Activated T-helper 1 cell treated with Interleukin-2 at 50 U/mL for 16 hours (primary cell): ENCODE results near the gene ZNF284.

ENCODE experiments used
- DNase-seq: peaks from one replicate; pipeline ENCODE4 v3.0.0-alpha.2; 2020; ENCODE audit warnings: low read depth

ZNF284 gene

GRCh38 chr19:44071824-44072542 lies at the start of gene ZNF284:
Gene ZNF284, plus strand, starts transcription at chr19:44072159. Its CDS starts 4,231 bp downstream, at chr19:44076390.
- DNase-seq = peak; percentile 72

- DNase-seq = no peak
Measured at GRCh38 chr19:44024900-44025216, 47.1 kb upstream of the ZNF284 start.

GRCh38 chr19:44025217-44025936 lies 46.6 kb upstream of the ZNF284 start, which contains the start of gene ZNF222:
Gene ZNF222, plus strand, starts transcription at chr19:44025379. Its CDS starts 58 bp downstream, at chr19:44025437.
- DNase-seq = peak; percentile 59

GRCh38 chr19:44026622-44027021 lies 45.3 kb upstream of the ZNF284 start:
- DNase-seq = no peak

- DNase-seq = no peak
Measured at GRCh38 chr19:44032001-44032610, 39.9 kb upstream of the ZNF284 start.

- DNase-seq = no peak
Measured at GRCh38 chr19:44042147-44042546, 29.8 kb upstream of the ZNF284 start.

- no peak for DNase-seq
Measured at GRCh38 chr19:44050740-44051649, 21.0 kb upstream of the ZNF284 start.

GRCh38 chr19:44051650-44052402 lies 20.1 kb upstream of the ZNF284 start, which contains the start of gene ZNF223:
Gene ZNF223, plus strand, starts transcription at chr19:44052036. Its CDS starts 3,141 bp downstream, at chr19:44055177.
- DNase-seq = peak; percentile 56

GRCh38 chr19:44055870-44056269 lies 16.1 kb upstream of the ZNF284 start:
- no peak for DNase-seq

GRCh38 chr19:44059229-44059628 lies 12.7 kb upstream of the ZNF284 start:
- no peak for DNase-seq

GRCh38 chr19:44061038-44061437 lies 10.9 kb upstream of the ZNF284 start:
- no peak for DNase-seq

- no peak for DNase-seq
Measured at GRCh38 chr19:44066305-44066704, 5.7 kb upstream of the ZNF284 start.

- no peak for DNase-seq
Measured at GRCh38 chr19:44069415-44069814, 2.5 kb upstream of the ZNF284 start.

GRCh38 chr19:44072543-44073401 lies 813 bp downstream of the ZNF284 start:
- DNase-seq = no peak

- DNase-seq = no peak
Measured at GRCh38 chr19:44076325-44076724, 4.4 kb downstream of the ZNF284 start.

GRCh38 chr19:44092108-44092507 lies 20.1 kb downstream of the ZNF284 start:
- no peak for DNase-seq

GRCh38 chr19:44093931-44094765 lies 22.2 kb downstream of the ZNF284 start, which contains the start of gene ZNF224:
Gene ZNF224, plus strand, starts transcription at chr19:44094361. Its CDS starts 3,513 bp downstream, at chr19:44097874.
- DNase-seq = peak; percentile 70

GRCh38 chr19:44107751-44108150 lies 35.8 kb downstream of the ZNF284 start:
- no peak for DNase-seq

- no peak for DNase-seq
Measured at GRCh38 chr19:44109458-44109857, 37.5 kb downstream of the ZNF284 start.
